Psoas muscle (tissue), 8 donors: ENCODE results near the gene COL5A2. TPM values are rescaled to one million over a fixed set of nuclear protein-coding genes. Genes with fewer than 3 reads are reported as not detected.

Experiments
- ATAC-seq, 4 donors: fragments of 200-7000 bp; cut with Tn5 transposase; one replicate each; pipeline ENCODE4 v1.9.1; 2020; ENCODE audit warnings: moderate library complexity in 3 of 4, mild to moderate bottlenecking in 2 of 4
- DNase-seq, 2 donors: peaks; one replicate each; pipeline ENCODE4 v3.0.0-alpha.2; 2020
- H3K27ac ChIP-seq: fragments of 200-600 bp; one replicate; pipeline ENCODE4 v1.8.0; 2022
- H3K27me3 ChIP-seq, 3 donors: fragments of 200-600 bp in 1 of 3; one replicate each; pipeline versions ENCODE4 v1.6.1 to v1.8.0; 2013 to 2022; ENCODE audit warnings: low read length in 2 of 3, mild to moderate bottlenecking in 2 of 3, moderate library complexity in 1 of 3; ENCODE audit not compliant: insufficient read depth in 3 of 3
- H3K36me3 ChIP-seq, 2 donors: fragments of 200-600 bp in 1 of 2; one replicate each; pipeline versions ENCODE4 v1.6.1 to v1.8.0; 2013 to 2022; ENCODE audit warnings: low read depth in 1 of 2, mild to moderate bottlenecking in 1 of 2, moderate library complexity in 1 of 2; ENCODE audit not compliant: insufficient read depth in 1 of 2
- H3K4me1 ChIP-seq: fragments of 200-600 bp; one replicate; pipeline ENCODE4 v1.8.0; 2022
- H3K4me3 ChIP-seq: fragments of 200-600 bp; one replicate; pipeline ENCODE4 v1.8.0; 2022; ENCODE audit warnings: mild to moderate bottlenecking
- H3K9me3 ChIP-seq: fragments of 200-600 bp; one replicate; pipeline ENCODE4 v1.8.0; 2022
- WGBS, 3 donors: extraction: QIAGEN DNeasy Blood & Tissue Kit; methylation state at CpG; one replicate each; pipeline versions ENCODE4 v1.1.6 to v1.1.7; 2013; 5-methylcytosine and 5-hydroxymethylcytosine counted together
- intact Hi-C, 2 donors: fragments of 100-400 bp; cut with DNase I; formaldehyde crosslinking; loops; one replicate each; pipeline versions ENCODE4 v1.11.0 to v1.14.2; 2022
- polyA plus RNA-seq, 3 donors: library from polyadenylated mRNA; stranded (reverse); fragments of 200-250 nt; gene quantifications; one replicate each; pipeline ENCODE4 v1.2.3, GENCODE V29; 2013
- total RNA-seq, 4 donors: library from RNA; stranded (reverse); fragmentation: NEBNext Ultra II Directional in 2 of 4; extraction: Animal tissue kit (Norgen Biotek cat#: 25700) in 2 of 4; gene quantifications; one replicate each; pipeline versions ENCODE4 v1.2.1 to v1.2.4, GENCODE V29; 2021 to 2023
- TF ChIP-seq, protein P1 (sequence below): fragments of 200-600 bp; IDR thresholded peaks from one replicate; pipeline ENCODE4 v1.8.0; 2022; ENCODE audit warnings: antibody characterized with exemption
- donor health status: healthy with polysubstance abuse.
- donor health status: DM: no; HTN: no; CAD: no; lungs with moderate emphysema.
- donor health status: Bipolar disorder and iron deficiency.
- donor health status: healthy.
- donor health status: DM: yes; HTN: yes; CAD: no.
- donor health status: DM: no; HTN: no; CAD: no.
- donor health status: DM: no; HTN: no; CAD: no.
- donor health status: DM: yes; HTN: yes; CAD: no.

COL5A2 gene
- total and polyA plus RNA-seq, 7 donors, result 2.3 to 16.8 (median 3.9) TPM

DNA sequence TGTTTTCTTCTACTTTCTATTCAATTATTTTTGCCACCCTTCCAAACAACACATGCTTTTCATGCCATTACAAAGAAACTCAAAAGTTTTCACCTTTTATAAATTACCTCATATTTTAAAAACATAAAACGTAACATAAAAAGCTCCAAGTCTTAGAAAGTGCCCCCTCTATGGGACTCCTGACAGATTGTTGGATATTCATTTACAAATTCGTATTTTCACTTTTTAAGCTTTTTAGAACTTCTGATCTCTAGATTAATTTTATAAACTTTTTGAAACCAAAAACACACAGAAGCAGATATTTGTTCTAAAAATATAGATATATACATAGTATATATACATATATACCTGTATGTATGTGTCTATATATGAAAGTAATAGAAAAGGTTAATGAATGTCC lies 1.5 kb downstream of the COL5A2 start:
- WGBS, 3 donors, result 20 to 38% (median 21%) methylated on average over 2 of the region's 2 CpGs
- Histone ChIP-seq H3K9me3 (no peaks in the 10 kb centered on the region), H3K4me1 (no peaks in the 10 kb centered on the region), H3K27ac (no peak overlapping the region), H3K27me3 (no peaks in the 10 kb centered on the region), H3K36me3 (no peaks in the 10 kb centered on the region), H3K4me3 (peak overlapping the region; percentile 64)
- no peak for DNase-seq
- intact Hi-C loops, result no loop called here
- no peak for ATAC-seq
- TF ChIP-seq, protein P1, sequence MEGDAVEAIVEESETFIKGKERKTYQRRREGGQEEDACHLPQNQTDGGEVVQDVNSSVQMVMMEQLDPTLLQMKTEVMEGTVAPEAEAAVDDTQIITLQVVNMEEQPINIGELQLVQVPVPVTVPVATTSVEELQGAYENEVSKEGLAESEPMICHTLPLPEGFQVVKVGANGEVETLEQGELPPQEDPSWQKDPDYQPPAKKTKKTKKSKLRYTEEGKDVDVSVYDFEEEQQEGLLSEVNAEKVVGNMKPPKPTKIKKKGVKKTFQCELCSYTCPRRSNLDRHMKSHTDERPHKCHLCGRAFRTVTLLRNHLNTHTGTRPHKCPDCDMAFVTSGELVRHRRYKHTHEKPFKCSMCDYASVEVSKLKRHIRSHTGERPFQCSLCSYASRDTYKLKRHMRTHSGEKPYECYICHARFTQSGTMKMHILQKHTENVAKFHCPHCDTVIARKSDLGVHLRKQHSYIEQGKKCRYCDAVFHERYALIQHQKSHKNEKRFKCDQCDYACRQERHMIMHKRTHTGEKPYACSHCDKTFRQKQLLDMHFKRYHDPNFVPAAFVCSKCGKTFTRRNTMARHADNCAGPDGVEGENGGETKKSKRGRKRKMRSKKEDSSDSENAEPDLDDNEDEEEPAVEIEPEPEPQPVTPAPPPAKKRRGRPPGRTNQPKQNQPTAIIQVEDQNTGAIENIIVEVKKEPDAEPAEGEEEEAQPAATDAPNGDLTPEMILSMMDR, result peak; percentile 17

DNA sequence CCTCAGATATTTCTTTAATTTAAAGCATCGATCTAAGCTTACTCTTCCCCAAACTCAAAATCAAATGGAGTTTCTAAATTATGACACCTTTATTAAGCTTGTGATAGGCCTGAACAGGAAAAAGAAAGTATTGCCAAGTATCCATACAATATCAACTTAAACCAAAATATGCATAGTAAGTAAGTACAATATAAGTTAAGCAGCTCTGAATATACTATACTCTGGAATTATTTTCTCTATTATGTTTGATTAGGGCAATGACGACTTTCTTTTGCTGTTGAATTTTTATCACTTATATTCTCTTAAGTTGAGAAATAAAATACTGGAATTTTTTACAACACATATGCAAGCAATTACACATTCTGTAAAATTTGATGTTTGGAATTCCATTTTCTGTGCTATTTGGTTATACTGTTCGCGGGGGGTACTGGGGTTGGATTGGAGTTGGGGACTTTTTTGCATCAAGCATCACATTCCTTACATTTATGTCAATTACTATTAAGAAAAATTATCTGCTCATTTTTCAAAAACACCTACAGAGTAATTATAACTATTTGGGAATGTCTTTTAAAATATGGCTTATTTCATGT lies 2.2 kb downstream of the COL5A2 start:
- Histone ChIP-seq H3K27ac (no peak overlapping the region), H3K4me3 (peak overlapping the region; percentile 64), H3K36me3 (no peaks in the 10 kb centered on the region), H3K4me1 (no peaks in the 10 kb centered on the region), H3K27me3 (no peaks in the 10 kb centered on the region), H3K9me3 (no peaks in the 10 kb centered on the region)
- intact Hi-C loops, result no loop called here
- WGBS, 3 donors, result 53 to 69% (median 61%) methylated on average over 4 of the region's 4 CpGs
- ATAC-seq (no peak), DNase-seq (no peak)
- TF ChIP-seq, protein P1, result no peak

DNA sequence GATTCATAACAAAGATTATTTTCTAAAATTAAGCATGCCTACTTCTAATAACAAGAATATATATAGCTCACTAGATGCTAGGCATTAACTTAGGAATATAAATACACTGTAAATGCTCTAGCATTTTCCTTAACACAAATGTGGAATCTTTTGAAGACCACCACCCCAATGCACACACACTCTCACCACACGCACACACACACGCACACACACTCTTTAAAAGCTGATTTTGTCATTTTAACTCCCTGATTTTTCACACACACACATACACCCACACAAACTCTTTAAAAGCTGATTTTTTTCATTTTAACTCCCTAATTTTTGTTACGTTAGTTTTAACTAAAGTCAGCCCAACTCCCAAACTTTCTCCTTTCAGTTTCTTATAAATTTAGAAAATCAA lies 3.0 kb downstream of the COL5A2 start:
- Histone ChIP-seq H3K4me3 (peak overlapping the region; percentile 64), H3K9me3 (no peaks in the 10 kb centered on the region), H3K36me3 (no peaks in the 10 kb centered on the region), H3K27me3 (no peaks in the 10 kb centered on the region), H3K27ac (no peak overlapping the region), H3K4me1 (no peaks in the 10 kb centered on the region)
- intact Hi-C loops, result no loop called here
- DNase-seq (no peak), ATAC-seq (no peak)
- WGBS, 3 donors, result 56 to 81% (median 62%) methylated on average over 3 of the region's 3 CpGs
- TF ChIP-seq, protein P1, result no peak

DNA sequence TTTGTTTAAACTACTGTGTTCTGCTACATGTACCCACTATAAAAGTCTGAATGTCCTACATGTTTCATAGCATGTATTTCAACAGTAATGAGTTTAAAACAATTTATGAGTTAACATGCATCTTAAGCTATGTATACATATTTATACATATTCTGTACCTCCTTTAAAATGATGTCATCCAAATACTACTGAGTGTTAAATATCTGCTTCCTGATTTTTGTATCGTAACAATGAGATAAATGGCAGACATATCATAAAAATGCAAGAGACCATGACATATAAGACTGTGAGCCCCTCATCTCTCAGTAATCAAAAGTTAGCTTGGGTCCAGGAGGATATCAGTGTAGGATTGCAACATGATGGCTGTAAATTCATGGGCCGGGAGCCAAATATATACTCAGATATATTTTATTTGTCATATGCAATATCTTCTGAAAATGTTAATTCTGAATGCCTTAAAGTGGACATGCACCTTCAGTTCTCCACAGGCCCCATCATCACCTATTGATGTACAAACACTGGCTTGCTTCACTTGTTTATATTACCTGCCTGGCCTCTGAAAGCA lies 3.6 kb downstream of the COL5A2 start:
- H3K27me3 ChIP-seq, result no peaks in the 10 kb centered on the region
- DNase-seq (no peak), ATAC-seq (no peak)
- H3K4me3 ChIP-seq, result peak overlapping the region; percentile 64
- H3K36me3 ChIP-seq, result no peaks in the 10 kb centered on the region
- no peak overlapping the region for H3K27ac ChIP-seq
- intact Hi-C loops, result no loop called here
- no peaks in the 10 kb centered on the region for H3K9me3 ChIP-seq
- 77 to 84% (median 84%) methylated on average over 2 of the region's 2 CpGs for WGBS, 3 donors
- no peaks in the 10 kb centered on the region for H3K4me1 ChIP-seq
- TF ChIP-seq, protein P1, result no peak
